Right renal pelvis (tissue), 4 donors: ENCODE results near the gene DAZ3. TPM values are rescaled to one million over a fixed set of nuclear protein-coding genes. Genes with fewer than 3 reads are reported as not detected.
"Not testable (repeated sequence)": the region's sequence is repeated elsewhere in the genome, so short reads cannot be mapped to it uniquely, and the experiment has no call there.

ENCODE experiments used
- DNase-seq, 4 donors: peaks; one replicate each; pipeline ENCODE4 v3.0.0-alpha.2; 2013; ENCODE audit warnings: low read depth in 4 of 4, low spot score in 3 of 4, missing footprints in 1 of 4
- polyA plus RNA-seq, 4 donors: library from polyadenylated mRNA; unstranded; fragments of 120-200 nt; gene quantifications; one replicate each; pipeline ENCODE4 v1.2.1, GENCODE V29; 2013; ENCODE audit not compliant: insufficient read length in 4 of 4

DAZ3 gene, protein sequence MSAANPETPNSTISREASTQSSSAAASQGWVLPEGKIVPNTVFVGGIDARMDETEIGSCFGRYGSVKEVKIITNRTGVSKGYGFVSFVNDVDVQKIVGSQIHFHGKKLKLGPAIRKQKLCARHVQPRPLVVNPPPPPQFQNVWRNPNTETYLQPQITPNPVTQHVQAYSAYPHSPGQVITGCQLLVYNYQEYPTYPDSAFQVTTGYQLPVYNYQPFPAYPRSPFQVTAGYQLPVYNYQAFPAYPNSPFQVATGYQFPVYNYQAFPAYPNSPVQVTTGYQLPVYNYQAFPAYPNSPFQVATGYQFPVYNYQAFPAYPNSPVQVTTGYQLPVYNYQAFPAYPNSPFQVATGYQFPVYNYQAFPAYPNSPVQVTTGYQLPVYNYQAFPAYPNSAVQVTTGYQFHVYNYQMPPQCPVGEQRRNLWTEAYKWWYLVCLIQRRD
- polyA plus RNA-seq: not detected

DNA sequence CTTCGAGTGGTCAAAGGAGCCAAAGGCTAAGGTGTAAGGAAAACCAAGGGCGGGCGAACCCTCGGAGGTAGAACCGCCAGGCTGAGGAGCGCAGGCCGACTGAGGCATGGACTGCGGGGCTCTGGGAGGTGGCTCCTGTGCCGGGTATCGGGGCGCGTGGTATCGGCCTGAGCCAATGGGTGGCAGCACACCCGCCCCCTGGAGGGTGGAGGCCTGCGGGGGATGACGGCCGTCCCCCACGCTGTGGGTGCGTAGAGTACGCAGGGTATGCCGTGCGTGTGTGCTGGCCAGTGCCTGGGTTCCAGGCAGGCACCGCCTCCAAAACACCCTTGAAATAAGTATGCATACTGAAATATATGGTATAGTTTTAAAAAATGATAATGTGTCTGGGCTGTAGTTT lies at the start of gene DAZ3:
Gene DAZ3 (minus strand): TSS at position 101 of the 400 bp plus-strand sequence. CDS start 208 bp downstream, outside the sequence.
- DNase-seq: not testable (repeated sequence)

- DNase-seq: not testable (repeated sequence)
These were observed 20.4 kb upstream of the DAZ3 start, which contains the start of gene DAZ4 for GRCh38 chrY:24833619-24834018. DAZ4 (plus strand) TSS chrY:24833919; CDS start chrY:24834127, 208 bp downstream.

DNA sequence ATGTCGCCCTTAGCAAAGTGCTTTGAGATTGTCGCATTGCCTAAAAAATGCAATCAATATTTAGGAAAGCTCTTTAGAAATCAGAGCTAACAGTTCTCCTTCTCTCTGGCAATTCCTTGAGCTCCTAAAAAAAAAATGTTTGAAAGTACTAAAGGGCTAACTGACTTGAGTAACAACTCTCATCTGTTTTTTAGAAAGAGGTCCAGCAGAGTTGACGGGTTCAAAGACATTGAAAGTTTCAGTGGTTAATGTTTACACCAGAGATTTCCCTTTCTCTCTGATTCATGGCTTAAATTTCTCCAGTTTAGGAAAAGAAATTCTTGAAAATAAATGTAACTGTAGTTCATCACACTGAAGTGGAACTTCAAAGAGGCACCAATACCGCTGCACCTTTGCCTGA lies 11.9 kb upstream of the DAZ3 start:
- DNase-seq: not testable (repeated sequence)

DNA sequence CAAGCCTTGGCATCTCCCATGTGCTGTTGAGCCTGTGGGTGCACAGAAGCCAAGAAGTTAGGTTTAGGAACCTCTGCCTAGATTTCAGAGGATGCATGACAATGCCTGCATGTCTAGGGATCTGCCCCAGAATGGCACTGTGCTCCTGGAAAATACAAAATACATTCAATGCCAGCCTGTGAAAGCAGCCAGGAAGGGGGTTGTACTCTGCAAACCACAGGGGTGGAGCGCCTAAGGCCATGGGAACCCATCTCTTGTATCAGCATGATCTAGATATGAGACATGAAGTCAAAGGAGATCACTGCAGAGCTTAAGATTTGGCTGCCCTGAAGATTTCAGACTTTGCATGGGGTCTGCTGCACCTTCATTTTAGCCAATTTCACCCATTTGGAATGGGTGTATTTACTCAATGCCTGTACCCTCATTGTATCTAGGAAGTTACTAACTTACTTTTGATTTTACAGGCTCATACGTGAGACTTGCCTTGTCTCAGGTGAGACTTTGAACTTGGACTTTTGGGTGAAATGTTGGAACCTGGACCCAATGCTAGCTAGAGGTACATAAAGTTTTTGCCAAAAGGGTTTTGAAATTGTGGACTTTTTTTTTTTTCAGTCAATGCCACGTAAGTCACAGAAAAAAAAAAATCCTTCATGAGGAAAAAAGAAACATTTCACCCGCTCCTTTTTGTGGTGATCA lies 11.1 kb upstream of the DAZ3 start:
- not testable (repeated sequence) for DNase-seq

- not testable (repeated sequence) for DNase-seq
These were observed 8.6 kb upstream of the DAZ3 start for GRCh38 chrY:24821836-24822235.

Other genes starting within 250 kb of the DAZ3 start
- not detected for gene BPY2B, start 195.4 kb downstream of the DAZ3 start, polyA plus RNA-seq
- gene DAZ4, start 20.5 kb upstream of the DAZ3 start, polyA plus RNA-seq: not detected
- gene BPY2C, start 238.7 kb upstream of the DAZ3 start, polyA plus RNA-seq: not detected